ENCODE results near the gene PADI2. TPM values are rescaled to one million over a fixed set of nuclear protein-coding genes. Genes with fewer than 3 reads are reported as not detected.

Gene PADI2
- total and polyA plus RNA-seq, 8 donors = 0.31 to 86.0 (median 1.3) TPM; not detected in 1

- no peak overlapping the region for H3K27ac ChIP-seq
- TF ChIP-seq POLR2A (IDR thresholded peaks at IDR 0.05) = no peak
- TF ChIP-seq CTCF (IDR thresholded peaks at IDR 0.05) = no peak
- TF ChIP-seq EP300 (IDR thresholded peaks at IDR 0.05) = no peak
- TF ChIP-seq POLR2AphosphoS5 (IDR thresholded peaks at IDR 0.05) = no peak
- H3K27me3 ChIP-seq = peaks cover 0 to 38% (median 0%) of the 10 kb centered on the region in 3 donors
- DNase-seq = no peak
- no peaks in the 10 kb centered on the region for H3K4me1 ChIP-seq
- no peaks in the 10 kb centered on the region for H3K9me3 ChIP-seq
- H3K4me3 ChIP-seq = no peak overlapping the region
- H3K36me3 ChIP-seq = no peaks in the 10 kb centered on the region
- WGBS, 5 donors = 16 to 34% (median 30%) methylated on average over 4 of the region's 4 CpGs
- intact Hi-C loops (cut with DNase I; ENCODE audit: low total_unique reads) = no loop called here
These were observed 48.0 kb upstream of the PADI2 start for GRCh38 chr1:17167041-17167785.

- intact Hi-C loops (cut with DNase I; ENCODE audit: low total_unique reads) = no loop called here
- no peaks in the 10 kb centered on the region for H3K36me3 ChIP-seq
- no peak for TF ChIP-seq POLR2A (IDR thresholded peaks at IDR 0.05)
- TF ChIP-seq EP300 (IDR thresholded peaks at IDR 0.05) = no peak
- TF ChIP-seq POLR2AphosphoS5 (IDR thresholded peaks at IDR 0.05) = no peak
- no peak for TF ChIP-seq CTCF (IDR thresholded peaks at IDR 0.05)
- H3K4me3 ChIP-seq = no peak overlapping the region
- no peaks in the 10 kb centered on the region for H3K4me1 ChIP-seq
- H3K27me3 ChIP-seq = peaks cover 0 to 38% (median 0%) of the 10 kb centered on the region in 3 donors
- 48 to 81% (median 67%) methylated on average over 1 of the region's 1 CpG for WGBS, 5 donors
- no peak overlapping the region for H3K27ac ChIP-seq
- no peaks in the 10 kb centered on the region for H3K9me3 ChIP-seq
- no peak for DNase-seq
These were observed 46.6 kb upstream of the PADI2 start for GRCh38 chr1:17165823-17166222.

GRCh38 chr1:17163789-17164666, 44.8 kb upstream of the PADI2 start:
- Histone ChIP-seq H3K27ac (no peak overlapping the region), H3K9me3 (no peaks in the 10 kb centered on the region), H3K27me3 (peaks cover 0 to 38% (median 0%) of the 10 kb centered on the region in 3 donors), H3K4me1 (no peaks in the 10 kb centered on the region), H3K36me3 (no peaks in the 10 kb centered on the region), H3K4me3 (no peak overlapping the region)
- intact Hi-C loops (cut with DNase I; ENCODE audit: low total_unique reads) = no loop called here
- no peak for DNase-seq
- TF ChIP-seq CTCF (IDR thresholded peaks at IDR 0.05) (no peak), POLR2A (IDR thresholded peaks at IDR 0.05) (no peak), EP300 (IDR thresholded peaks at IDR 0.05) (no peak), POLR2AphosphoS5 (IDR thresholded peaks at IDR 0.05) (no peak)
- WGBS, 5 donors = 75 to 84% (median 77%) methylated on average over 12 to 16 of the region's 16 CpGs

GRCh38 chr1:17163371-17163770, 44.1 kb upstream of the PADI2 start:
- TF ChIP-seq CTCF (IDR thresholded peaks at IDR 0.05) (no peak), POLR2A (IDR thresholded peaks at IDR 0.05) (no peak), EP300 (IDR thresholded peaks at IDR 0.05) (no peak), POLR2AphosphoS5 (IDR thresholded peaks at IDR 0.05) (no peak)
- DNase-seq = no peak
- H3K36me3 ChIP-seq = no peaks in the 10 kb centered on the region
- intact Hi-C loops (cut with DNase I; ENCODE audit: low total_unique reads) = no loop called here
- WGBS, 5 donors = 90 to 100% (median 93%) methylated on average over 7 of the region's 7 CpGs
- H3K9me3 ChIP-seq = no peaks in the 10 kb centered on the region
- H3K4me1 ChIP-seq = no peaks in the 10 kb centered on the region
- H3K27ac ChIP-seq = no peak overlapping the region
- peaks cover 0 to 38% (median 0%) of the 10 kb centered on the region in 3 donors for H3K27me3 ChIP-seq
- H3K4me3 ChIP-seq = no peak overlapping the region

All from stomach (tissue), 9 donors.